GM19467 (cell line): ENCODE results near the gene TOR1AIP1.
"Not testable (repeated sequence)": the region's sequence is repeated elsewhere in the genome, so short reads cannot be mapped to it uniquely, and the experiment has no call there.

Experiments used
- ATAC-seq: cut with Tn5 transposase; IDR thresholded peaks from one replicate; pipeline ENCODE4 v1.9.1; 2021; ENCODE audit warnings: mild to moderate bottlenecking, moderate library complexity; ENCODE audit not compliant: unreplicated experiment

The TOR1AIP1 gene

GRCh38 chr1:179882253-179883039 lies at the start of gene TOR1AIP1:
TSS of gene TOR1AIP1 (plus strand) at chr1:179882285. CDS start at chr1:179882503, 218 bp downstream.
- peak; percentile 74 for ATAC-seq

- not testable (repeated sequence) for ATAC-seq
Observed at GRCh38 chr1:179836686-179837445, 45.2 kb upstream of the TOR1AIP1 start.

- no peak for ATAC-seq
Observed at GRCh38 chr1:179840107-179840506, 42.0 kb upstream of the TOR1AIP1 start.

- ATAC-seq, result no peak
Observed at GRCh38 chr1:179848233-179848632, 33.9 kb upstream of the TOR1AIP1 start.

- ATAC-seq, result no peak
Observed at GRCh38 chr1:179853102-179853501, 29.0 kb upstream of the TOR1AIP1 start.

GRCh38 chr1:179855831-179856230 lies 26.3 kb upstream of the TOR1AIP1 start:
- not testable (repeated sequence) for ATAC-seq

GRCh38 chr1:179856296-179856695 lies 25.8 kb upstream of the TOR1AIP1 start:
- no peak for ATAC-seq

- ATAC-seq, result no peak
Observed at GRCh38 chr1:179857009-179857408, 25.1 kb upstream of the TOR1AIP1 start.

- ATAC-seq, result no peak
Observed at GRCh38 chr1:179860652-179861051, 21.4 kb upstream of the TOR1AIP1 start.

- no peak for ATAC-seq
Observed at GRCh38 chr1:179865377-179865776, 16.7 kb upstream of the TOR1AIP1 start.

- ATAC-seq, result no peak
Observed at GRCh38 chr1:179866616-179867015, 15.5 kb upstream of the TOR1AIP1 start.

- ATAC-seq, result no peak
Observed at GRCh38 chr1:179867493-179868330, 14.4 kb upstream of the TOR1AIP1 start.

- ATAC-seq, result no peak
Observed at GRCh38 chr1:179870870-179871269, 11.2 kb upstream of the TOR1AIP1 start.

- no peak for ATAC-seq
Observed at GRCh38 chr1:179871940-179872339, 10.1 kb upstream of the TOR1AIP1 start.

GRCh38 chr1:179872558-179872957 lies 9.5 kb upstream of the TOR1AIP1 start:
- no peak for ATAC-seq

GRCh38 chr1:179873438-179873851 lies 8.6 kb upstream of the TOR1AIP1 start:
- no peak for ATAC-seq

- no peak for ATAC-seq
Observed at GRCh38 chr1:179875596-179876299, 6.3 kb upstream of the TOR1AIP1 start.

GRCh38 chr1:179876300-179876715 lies 5.8 kb upstream of the TOR1AIP1 start:
- ATAC-seq, result no peak

GRCh38 chr1:179877586-179878265 lies 4.4 kb upstream of the TOR1AIP1 start, which contains the start of gene TOR1AIP2:
TSS of gene TOR1AIP2 (minus strand) at chr1:179877803. CDS start at chr1:179852665, 25,138 bp downstream.
- peak; percentile 60 for ATAC-seq

- ATAC-seq, result no peak
Observed at GRCh38 chr1:179879797-179880196, 2.3 kb upstream of the TOR1AIP1 start.
